ENCODE results near the gene FABP6. TPM values are rescaled to one million over a fixed set of nuclear protein-coding genes. Genes with fewer than 3 reads are reported as not detected.

The FABP6 gene
- total RNA-seq (2022): not detected in 2 replicates
- Bru-seq, nascent RNA: percentile 18 among the genes with signal in this experiment
- percentile 6 among the genes with signal in this experiment for BruChase-seq, experiment 1, labeled RNA remaining after a 2-hour chase
- BruChase-seq, experiment 2, labeled RNA remaining after a 6-hour chase: percentile 9 among the genes with signal in this experiment
- long read RNA-seq: 0 reads

GRCh38 chr5:160229190-160229742 is at the start of gene FABP6:
FABP6 (plus strand) TSS chr5:160229506; CDS start chr5:160229558, 52 bp downstream.
- no peak within 1 kb of the TSS for H3K4me3 ChIP-seq (ENCODE audit: low read depth, low read length)
- TF ChIP-seq CTCF (IDR thresholded peaks at IDR 0.05; ENCODE audit: insufficient read depth in 1 of 2, low read depth in 1 of 2, low read length in 1 of 2, severe bottlenecking in 1 of 2, unreplicated experiment in 1 of 2): no peak
- H3K36me3 ChIP-seq (ENCODE audit: control insufficient read depth, insufficient read depth, low read length): no peaks in the 10 kb centered on the region
- Mint-ChIP-seq H3K4me3 (ENCODE audit: unreplicated experiment) (no peak within 1 kb of the TSS), H3K4me1 (ENCODE audit: low read depth, unreplicated experiment) (no peaks in the 10 kb centered on the region), H3K36me3 (ENCODE audit: insufficient read depth, unreplicated experiment) (no peaks in the 10 kb centered on the region), H3K9me3 (ENCODE audit: unreplicated experiment) (no peaks in the 10 kb centered on the region), H3K27ac (ENCODE audit: unreplicated experiment) (no peak within 1 kb of the TSS), H3K27me3 (ENCODE audit: insufficient read depth, unreplicated experiment) (no peaks in the 10 kb centered on the region)
- no TSS peak for BruUV-seq (replicated peaks)
- intact Hi-C loops (cut with micrococcal nuclease; ENCODE audit: unreplicated experiment): no loop called here
- no peaks in the 10 kb centered on the region for H3K4me1 ChIP-seq
- 0 out of 2 replicates have a peak, but pooled peaks cover 3% of the 10 kb centered on the region for H3K9me3 ChIP-seq
- CTCF ChIA-PET: no interaction called here
- H3K27me3 ChIP-seq (replicated peaks; ENCODE audit: control insufficient read depth, insufficient read depth, low read length): no peaks in the 10 kb centered on the region
- POLR2A ChIA-PET: no interaction called here
- no peak for DNase-seq

GRCh38 chr5:160180931-160181330 is 48.4 kb upstream of the FABP6 start:
- no peaks in the 10 kb centered on the region for H3K4me1 ChIP-seq
- Mint-ChIP-seq H3K27me3 (ENCODE audit: insufficient read depth, unreplicated experiment) (no peaks in the 10 kb centered on the region), H3K9me3 (ENCODE audit: unreplicated experiment) (peaks cover 10% of the 10 kb centered on the region), H3K4me1 (ENCODE audit: low read depth, unreplicated experiment) (peaks cover 13% of the 10 kb centered on the region), H3K36me3 (ENCODE audit: insufficient read depth, unreplicated experiment) (peaks cover 7% of the 10 kb centered on the region), H3K4me3 (ENCODE audit: unreplicated experiment) (no peak overlapping the region), H3K27ac (ENCODE audit: unreplicated experiment) (no peak overlapping the region)
- no peak for TF ChIP-seq CTCF (IDR thresholded peaks at IDR 0.05; ENCODE audit: insufficient read depth in 1 of 2, low read depth in 1 of 2, low read length in 1 of 2, severe bottlenecking in 1 of 2, unreplicated experiment in 1 of 2)
- POLR2A ChIA-PET: no interaction called here
- CTCF ChIA-PET: no interaction called here
- no peaks in the 10 kb centered on the region for H3K36me3 ChIP-seq (ENCODE audit: control insufficient read depth, insufficient read depth, low read length)
- H3K27me3 ChIP-seq (replicated peaks; ENCODE audit: control insufficient read depth, insufficient read depth, low read length): no peaks in the 10 kb centered on the region
- no peak for DNase-seq
- intact Hi-C loops (cut with micrococcal nuclease; ENCODE audit: unreplicated experiment): no loop called here
- no peak overlapping the region for H3K4me3 ChIP-seq (ENCODE audit: low read depth, low read length)
- BruUV-seq (replicated peaks): no TSS peak
- peaks cover 5% of the 10 kb centered on the region; the same call in 1 of the 2 replicates for H3K9me3 ChIP-seq

- peaks cover 2% of the 10 kb centered on the region for H3K4me1 ChIP-seq
- peaks cover 21% of the 10 kb centered on the region for H3K9me3 Mint-ChIP-seq (ENCODE audit: unreplicated experiment)
- H3K4me1 Mint-ChIP-seq (ENCODE audit: low read depth, unreplicated experiment): peaks cover 17% of the 10 kb centered on the region
- H3K9me3 ChIP-seq: peaks cover 14% of the 10 kb centered on the region
- H3K27me3 ChIP-seq (replicated peaks; ENCODE audit: control insufficient read depth, insufficient read depth, low read length): no peaks in the 10 kb centered on the region
- BruUV-seq (replicated peaks): no TSS peak
- no peaks in the 10 kb centered on the region for H3K36me3 ChIP-seq (ENCODE audit: control insufficient read depth, insufficient read depth, low read length)
- CTCF ChIA-PET: no interaction called here
- peaks cover 14% of the 10 kb centered on the region for H3K36me3 Mint-ChIP-seq (ENCODE audit: insufficient read depth, unreplicated experiment)
- intact Hi-C loops (cut with micrococcal nuclease; ENCODE audit: unreplicated experiment): no loop called here
- POLR2A ChIA-PET: no interaction called here
- TF ChIP-seq CTCF (IDR thresholded peaks at IDR 0.05; ENCODE audit: insufficient read depth in 1 of 2, low read depth in 1 of 2, low read length in 1 of 2, severe bottlenecking in 1 of 2, unreplicated experiment in 1 of 2): no peak
- H3K4me3 Mint-ChIP-seq (ENCODE audit: unreplicated experiment): no peak overlapping the region
- DNase-seq: no peak
- no peak overlapping the region for H3K27ac Mint-ChIP-seq (ENCODE audit: unreplicated experiment)
- H3K4me3 ChIP-seq (ENCODE audit: low read depth, low read length): no peak overlapping the region
- H3K27me3 Mint-ChIP-seq (ENCODE audit: insufficient read depth, unreplicated experiment): no peaks in the 10 kb centered on the region
Measured at GRCh38 chr5:160181965-160182622, 47.2 kb upstream of the FABP6 start.
